SK-N-SH (cell line): Measurements from ENCODE around the gene APOLD1.

Experiments
- POLR2AphosphoS5 ChIP-seq: IDR thresholded peaks from 2 replicates; pipeline ENCODE4 v1.6.1; 2012; ENCODE audit warnings: low read depth, low read length
- RAD21 ChIP-seq: IDR thresholded peaks from 2 replicates; pipeline ENCODE4 v1.6.1; 2012; ENCODE audit warnings: mild to moderate bottlenecking, low read length
- RFX5 ChIP-seq: IDR thresholded peaks from 2 replicates; pipeline ENCODE4 v1.6.1; 2012; ENCODE audit warnings: mild to moderate bottlenecking, improper control_type of control experiment, low read length
- TF ChIP-seq, protein P1 (sequence below): fragments of 200-600 bp; sonication (generic); IDR thresholded peaks from 2 replicates; pipeline ENCODE4 v1.6.1; 2017; ENCODE audit warnings: antibody characterized with exemption, mild to moderate bottlenecking, moderate library complexity
- TF ChIP-seq, protein P2 (sequence below): IDR thresholded peaks from 2 replicates; pipeline ENCODE4 v1.6.1; 2012; ENCODE audit warnings: mild to moderate bottlenecking, low read depth, low read length, moderate library complexity

DNA sequence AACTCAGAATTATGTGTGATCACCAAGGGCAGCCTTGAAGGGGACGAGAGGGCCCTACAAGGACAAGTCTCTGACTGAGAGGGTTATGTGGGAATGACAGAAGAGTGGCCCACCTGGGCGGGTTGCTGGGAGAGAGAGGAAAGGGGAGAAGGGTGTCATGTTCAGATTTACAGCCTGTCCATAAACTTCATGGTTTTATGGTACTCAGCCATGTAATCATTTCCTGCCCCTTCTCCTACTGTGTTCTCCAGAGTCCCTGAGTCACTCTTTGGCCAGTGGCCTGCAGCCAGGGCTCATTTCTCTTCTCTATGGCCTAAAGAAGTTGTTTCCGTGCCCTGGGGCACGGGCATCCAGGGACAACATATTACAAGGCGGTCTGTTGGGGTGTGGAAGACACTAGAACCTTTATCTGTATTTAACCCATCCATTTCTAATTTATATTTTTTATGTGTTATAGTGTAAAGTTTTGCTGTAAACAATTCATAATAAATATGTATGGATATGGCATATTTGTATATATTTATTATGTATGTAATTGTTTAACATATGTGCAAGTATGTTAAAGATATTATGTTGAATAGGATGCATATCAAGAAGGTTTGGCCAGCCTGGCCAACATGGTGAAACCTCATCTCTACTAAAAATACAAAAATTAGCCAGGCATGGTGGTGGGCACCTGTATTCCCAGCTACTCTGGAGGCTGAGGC, 54.6 kb downstream of the APOLD1 start:
- TF ChIP-seq POLR2AphosphoS5 (peak; percentile 56; the same call in 1 of the 2 replicates), RAD21 (no peak), RFX5 (no peak)
- TF ChIP-seq, protein P1, sequence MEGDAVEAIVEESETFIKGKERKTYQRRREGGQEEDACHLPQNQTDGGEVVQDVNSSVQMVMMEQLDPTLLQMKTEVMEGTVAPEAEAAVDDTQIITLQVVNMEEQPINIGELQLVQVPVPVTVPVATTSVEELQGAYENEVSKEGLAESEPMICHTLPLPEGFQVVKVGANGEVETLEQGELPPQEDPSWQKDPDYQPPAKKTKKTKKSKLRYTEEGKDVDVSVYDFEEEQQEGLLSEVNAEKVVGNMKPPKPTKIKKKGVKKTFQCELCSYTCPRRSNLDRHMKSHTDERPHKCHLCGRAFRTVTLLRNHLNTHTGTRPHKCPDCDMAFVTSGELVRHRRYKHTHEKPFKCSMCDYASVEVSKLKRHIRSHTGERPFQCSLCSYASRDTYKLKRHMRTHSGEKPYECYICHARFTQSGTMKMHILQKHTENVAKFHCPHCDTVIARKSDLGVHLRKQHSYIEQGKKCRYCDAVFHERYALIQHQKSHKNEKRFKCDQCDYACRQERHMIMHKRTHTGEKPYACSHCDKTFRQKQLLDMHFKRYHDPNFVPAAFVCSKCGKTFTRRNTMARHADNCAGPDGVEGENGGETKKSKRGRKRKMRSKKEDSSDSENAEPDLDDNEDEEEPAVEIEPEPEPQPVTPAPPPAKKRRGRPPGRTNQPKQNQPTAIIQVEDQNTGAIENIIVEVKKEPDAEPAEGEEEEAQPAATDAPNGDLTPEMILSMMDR = no peak
- TF ChIP-seq, protein P2, sequence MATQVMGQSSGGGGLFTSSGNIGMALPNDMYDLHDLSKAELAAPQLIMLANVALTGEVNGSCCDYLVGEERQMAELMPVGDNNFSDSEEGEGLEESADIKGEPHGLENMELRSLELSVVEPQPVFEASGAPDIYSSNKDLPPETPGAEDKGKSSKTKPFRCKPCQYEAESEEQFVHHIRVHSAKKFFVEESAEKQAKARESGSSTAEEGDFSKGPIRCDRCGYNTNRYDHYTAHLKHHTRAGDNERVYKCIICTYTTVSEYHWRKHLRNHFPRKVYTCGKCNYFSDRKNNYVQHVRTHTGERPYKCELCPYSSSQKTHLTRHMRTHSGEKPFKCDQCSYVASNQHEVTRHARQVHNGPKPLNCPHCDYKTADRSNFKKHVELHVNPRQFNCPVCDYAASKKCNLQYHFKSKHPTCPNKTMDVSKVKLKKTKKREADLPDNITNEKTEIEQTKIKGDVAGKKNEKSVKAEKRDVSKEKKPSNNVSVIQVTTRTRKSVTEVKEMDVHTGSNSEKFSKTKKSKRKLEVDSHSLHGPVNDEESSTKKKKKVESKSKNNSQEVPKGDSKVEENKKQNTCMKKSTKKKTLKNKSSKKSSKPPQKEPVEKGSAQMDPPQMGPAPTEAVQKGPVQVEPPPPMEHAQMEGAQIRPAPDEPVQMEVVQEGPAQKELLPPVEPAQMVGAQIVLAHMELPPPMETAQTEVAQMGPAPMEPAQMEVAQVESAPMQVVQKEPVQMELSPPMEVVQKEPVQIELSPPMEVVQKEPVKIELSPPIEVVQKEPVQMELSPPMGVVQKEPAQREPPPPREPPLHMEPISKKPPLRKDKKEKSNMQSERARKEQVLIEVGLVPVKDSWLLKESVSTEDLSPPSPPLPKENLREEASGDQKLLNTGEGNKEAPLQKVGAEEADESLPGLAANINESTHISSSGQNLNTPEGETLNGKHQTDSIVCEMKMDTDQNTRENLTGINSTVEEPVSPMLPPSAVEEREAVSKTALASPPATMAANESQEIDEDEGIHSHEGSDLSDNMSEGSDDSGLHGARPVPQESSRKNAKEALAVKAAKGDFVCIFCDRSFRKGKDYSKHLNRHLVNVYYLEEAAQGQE = no peak
